Testis (tissue), 2 donors: ENCODE results near the gene KLHL6.

ENCODE experiments used
- CTCF ChIP-seq, 3 experiments: fragments of 450-650 bp in 2 of 3; fragments of 200-600 bp in 1 of 3; sonication (generic) in 1 of 3; IDR thresholded peaks; one replicate each; pipeline ENCODE4 v1.5.1; 2016 to 2019; ENCODE audit warnings: antibody characterized with exemption in 3 of 3, mild to moderate bottlenecking in 2 of 3, moderate library complexity in 1 of 3
- POLR2A ChIP-seq: fragments of 450-650 bp; IDR thresholded peaks from one replicate; pipeline ENCODE4 v1.6.1; 2017; ENCODE audit warnings: antibody characterized with exemption, mild to moderate bottlenecking, moderate library complexity

GRCh38 chr3:183556722-183557121 is 1.2 kb upstream of the KLHL6 start:
- no peak for TF ChIP-seq CTCF (IDR thresholded peaks at IDR 0.05)
- TF ChIP-seq POLR2A, result no peak
